ENCODE data around the gene OCA2. TPM values are rescaled to one million over a fixed set of nuclear protein-coding genes. Genes with fewer than 3 reads are reported as not detected.

Gene OCA2
- polyA plus RNA-seq, 1 experiment: not detected

GRCh38 chr15:27934782-27935181 lies 164.3 kb downstream of the OCA2 start:
- POLR2A ChIA-PET: no interaction called here
- H3K4me3 ChIP-seq (ENCODE audit: low read depth, low read length): no peak overlapping the region
- H3K27me3 ChIP-seq (ENCODE audit: control insufficient read depth, insufficient read depth, low read length): no peaks in the 10 kb centered on the region
- no peak for DNase-seq (ENCODE audit: low read depth, low spot score)
- H3K9me3 ChIP-seq (ENCODE audit: control insufficient read depth, insufficient read depth, low read length): peaks cover 3% of the 10 kb centered on the region
- CTCF ChIA-PET: no interaction called here
- no peak overlapping the region for H3K27ac ChIP-seq (ENCODE audit: low read depth, low read length)
- TF ChIP-seq, protein P1, sequence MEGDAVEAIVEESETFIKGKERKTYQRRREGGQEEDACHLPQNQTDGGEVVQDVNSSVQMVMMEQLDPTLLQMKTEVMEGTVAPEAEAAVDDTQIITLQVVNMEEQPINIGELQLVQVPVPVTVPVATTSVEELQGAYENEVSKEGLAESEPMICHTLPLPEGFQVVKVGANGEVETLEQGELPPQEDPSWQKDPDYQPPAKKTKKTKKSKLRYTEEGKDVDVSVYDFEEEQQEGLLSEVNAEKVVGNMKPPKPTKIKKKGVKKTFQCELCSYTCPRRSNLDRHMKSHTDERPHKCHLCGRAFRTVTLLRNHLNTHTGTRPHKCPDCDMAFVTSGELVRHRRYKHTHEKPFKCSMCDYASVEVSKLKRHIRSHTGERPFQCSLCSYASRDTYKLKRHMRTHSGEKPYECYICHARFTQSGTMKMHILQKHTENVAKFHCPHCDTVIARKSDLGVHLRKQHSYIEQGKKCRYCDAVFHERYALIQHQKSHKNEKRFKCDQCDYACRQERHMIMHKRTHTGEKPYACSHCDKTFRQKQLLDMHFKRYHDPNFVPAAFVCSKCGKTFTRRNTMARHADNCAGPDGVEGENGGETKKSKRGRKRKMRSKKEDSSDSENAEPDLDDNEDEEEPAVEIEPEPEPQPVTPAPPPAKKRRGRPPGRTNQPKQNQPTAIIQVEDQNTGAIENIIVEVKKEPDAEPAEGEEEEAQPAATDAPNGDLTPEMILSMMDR (IDR thresholded peaks at IDR 0.05; ENCODE audit: low read depth, low read length): no peak

GRCh38 chr15:27933562-27933961 lies 165.6 kb downstream of the OCA2 start:
- H3K9me3 ChIP-seq (ENCODE audit: control insufficient read depth, insufficient read depth, low read length): peaks cover 3% of the 10 kb centered on the region
- ChIA-PET CTCF (no interaction called here), POLR2A (no interaction called here)
- no peak overlapping the region for H3K27ac ChIP-seq (ENCODE audit: low read depth, low read length)
- H3K4me3 ChIP-seq (ENCODE audit: low read depth, low read length): no peak overlapping the region
- no peak for DNase-seq (ENCODE audit: low read depth, low spot score)
- TF ChIP-seq, protein P1 (IDR thresholded peaks at IDR 0.05; ENCODE audit: low read depth, low read length): no peak
- no peaks in the 10 kb centered on the region for H3K27me3 ChIP-seq (ENCODE audit: control insufficient read depth, insufficient read depth, low read length)

- no peak for DNase-seq (ENCODE audit: low read depth, low spot score)
- Histone ChIP-seq H3K4me3 (ENCODE audit: low read depth, low read length) (no peak overlapping the region), H3K27ac (ENCODE audit: low read depth, low read length) (no peak overlapping the region), H3K27me3 (ENCODE audit: control insufficient read depth, insufficient read depth, low read length) (no peaks in the 10 kb centered on the region), H3K9me3 (ENCODE audit: control insufficient read depth, insufficient read depth, low read length) (peaks cover 3% of the 10 kb centered on the region)
- ChIA-PET POLR2A (no interaction called here), CTCF (no interaction called here)
- TF ChIP-seq, protein P1 (IDR thresholded peaks at IDR 0.05; ENCODE audit: low read depth, low read length): no peak
Measured at GRCh38 chr15:27932600-27932999, 166.5 kb downstream of the OCA2 start.

DNA sequence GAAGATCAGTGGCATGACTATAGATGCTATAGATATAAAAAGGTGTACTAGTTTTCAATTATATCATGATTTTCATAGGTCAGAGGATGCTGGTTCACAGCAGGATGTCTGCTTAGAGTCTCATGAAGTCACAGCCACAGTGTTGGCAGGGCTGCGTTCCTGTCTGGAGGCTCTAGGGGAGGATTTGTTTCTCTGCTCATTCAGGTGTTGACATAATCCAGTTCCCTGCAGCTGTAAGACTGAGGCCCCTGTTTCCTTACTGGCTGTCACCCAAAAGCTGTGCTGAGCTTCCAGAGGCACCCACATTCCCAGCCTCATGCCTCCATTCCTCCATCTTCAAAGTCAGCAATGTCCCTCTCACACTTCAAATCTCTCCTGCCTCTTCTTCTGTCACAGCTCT lies 170.7 kb downstream of the OCA2 start:
- ChIA-PET CTCF (no interaction called here), POLR2A (no interaction called here)
- DNase-seq (ENCODE audit: low read depth, low spot score): no peak
- Histone ChIP-seq H3K27ac (ENCODE audit: low read depth, low read length) (no peak overlapping the region), H3K27me3 (ENCODE audit: control insufficient read depth, insufficient read depth, low read length) (no peaks in the 10 kb centered on the region), H3K9me3 (ENCODE audit: control insufficient read depth, insufficient read depth, low read length) (peaks cover 4% of the 10 kb centered on the region; the same call in 1 of the 2 replicates), H3K4me3 (ENCODE audit: low read depth, low read length) (no peak overlapping the region)
- TF ChIP-seq, protein P1 (IDR thresholded peaks at IDR 0.05; ENCODE audit: low read depth, low read length): no peak

DNA sequence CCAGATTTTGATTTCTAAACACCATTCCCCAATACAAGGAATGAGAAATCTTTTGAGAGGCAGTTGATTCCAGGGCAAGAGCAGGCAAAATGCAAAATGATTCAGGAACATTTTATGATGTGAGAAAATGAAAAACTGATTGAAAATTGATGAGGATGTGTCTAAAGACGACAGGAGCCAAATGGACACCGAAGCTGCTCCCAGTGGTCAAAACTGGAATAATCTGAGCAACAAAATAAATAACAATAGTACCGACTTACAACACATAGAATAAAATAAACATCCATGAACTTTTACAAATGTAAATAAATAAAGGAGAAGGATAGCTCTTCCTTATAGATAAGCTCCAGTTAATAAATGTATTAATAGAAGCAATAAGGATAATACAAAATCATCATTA lies 186.8 kb downstream of the OCA2 start:
- CTCF ChIA-PET: no interaction called here
- POLR2A ChIA-PET: no interaction called here
- TF ChIP-seq, protein P1 (IDR thresholded peaks at IDR 0.05; ENCODE audit: low read depth, low read length): no peak
- H3K27me3 ChIP-seq (ENCODE audit: control insufficient read depth, insufficient read depth, low read length): no peaks in the 10 kb centered on the region
- no peak for DNase-seq (ENCODE audit: low read depth, low spot score)
- H3K9me3 ChIP-seq (ENCODE audit: control insufficient read depth, insufficient read depth, low read length): no peaks in the 10 kb centered on the region
- no peak overlapping the region for H3K27ac ChIP-seq (ENCODE audit: low read depth, low read length)
- H3K4me3 ChIP-seq (ENCODE audit: low read depth, low read length): no peak overlapping the region
